ENCODE results near the gene ZNF462.
"Not testable (repeated sequence)": the region's sequence is repeated elsewhere in the genome, so short reads cannot be mapped to it uniquely, and the experiment has no call there.

ZNF462 gene

GRCh38 chr9:106891286-106891685 is 28.3 kb downstream of the ZNF462 start:
- no peak overlapping the region for H3K4me3 ChIP-seq (ENCODE audit: low read depth, low read length)
- TF ChIP-seq CTCF (IDR thresholded peaks at IDR 0.05; ENCODE audit: insufficient read depth, low read depth, low read length, missing control alignments) = no peak

GRCh38 chr9:106892632-106893031 is 29.7 kb downstream of the ZNF462 start:
- no peak for DNase-seq (ENCODE audit: low read depth)
- H3K4me3 ChIP-seq (ENCODE audit: low read depth, low read length) = no peak overlapping the region
- TF ChIP-seq CTCF (IDR thresholded peaks at IDR 0.05; ENCODE audit: insufficient read depth, low read depth, low read length, missing control alignments) = no peak

More at GRCh38 chr9:106891286-106891685, 28.3 kb downstream of the ZNF462 start:
- no peak for DNase-seq (ENCODE audit: low read depth)

- DNase-seq (ENCODE audit: low read depth) = no peak
- TF ChIP-seq CTCF (IDR thresholded peaks at IDR 0.05; ENCODE audit: insufficient read depth, low read depth, low read length, missing control alignments) = no peak
- no peak overlapping the region for H3K4me3 ChIP-seq (ENCODE audit: low read depth, low read length)
Measured at GRCh38 chr9:106893088-106893487, 30.1 kb downstream of the ZNF462 start.

GRCh38 chr9:106896695-106897094 is 33.7 kb downstream of the ZNF462 start:
- no peak overlapping the region for H3K4me3 ChIP-seq (ENCODE audit: low read depth, low read length)
- no peak for DNase-seq (ENCODE audit: low read depth)
- no peak for TF ChIP-seq CTCF (IDR thresholded peaks at IDR 0.05; ENCODE audit: insufficient read depth, low read depth, low read length, missing control alignments)

GRCh38 chr9:106897236-106897635 is 34.3 kb downstream of the ZNF462 start:
- H3K4me3 ChIP-seq (ENCODE audit: low read depth, low read length) = no peak overlapping the region
- TF ChIP-seq CTCF (IDR thresholded peaks at IDR 0.05; ENCODE audit: insufficient read depth, low read depth, low read length, missing control alignments) = no peak
- DNase-seq (ENCODE audit: low read depth) = no peak

GRCh38 chr9:106897751-106898150 is 34.8 kb downstream of the ZNF462 start:
- DNase-seq (ENCODE audit: low read depth) = no peak
- no peak overlapping the region for H3K4me3 ChIP-seq (ENCODE audit: low read depth, low read length)
- no peak for TF ChIP-seq CTCF (IDR thresholded peaks at IDR 0.05; ENCODE audit: insufficient read depth, low read depth, low read length, missing control alignments)

- DNase-seq (ENCODE audit: low read depth); H3K4me3 ChIP-seq (ENCODE audit: low read depth, low read length): not testable (repeated sequence)
Measured at GRCh38 chr9:106900523-106900922, 37.6 kb downstream of the ZNF462 start.
